IMR-90 (cell line): ENCODE results near the gene CCDC171. TPM values are rescaled to one million over a fixed set of nuclear protein-coding genes. Genes with fewer than 3 reads are reported as not detected.

Experiments used
- ATAC-seq: fragments of 200-7000 bp; cut with Tn5 transposase; 2 replicates; pipeline ENCODE4 v1.9.1; 2020; ENCODE audit warnings: low read depth, mild to moderate bottlenecking, moderate library complexity
- BruUV-seq: library from RNA; stranded (reverse); fragments of 400-500 nt; replicated peaks from 2 replicates; lab custom pipeline; 2021; lab: Mats Ljungman, UMichigan
- CTCF ChIA-PET: fragments of 300-600 bp; formaldehyde crosslinking; extraction: SDS; loops from one replicate; lab custom pipeline; 2021; ENCODE audit warnings: antibody characterized with exemption; lab: Yijun Ruan, JAX
- POLR2A ChIA-PET: fragments of 300-600 bp; sonication (Branson Sonifier 250); formaldehyde crosslinking; loops from one replicate; lab custom pipeline; 2022; ENCODE audit warnings: antibody characterized with exemption; ENCODE audit not compliant: unreplicated experiment; lab: Charles Lee
- DNase-seq: peaks from one replicate; pipeline ENCODE4 v3.0.0; 2013
- H2AFZ ChIP-seq: replicated peaks from 2 replicates; pipeline ENCODE3; 2013; ENCODE audit warnings: low read length, mild to moderate bottlenecking; ENCODE audit not compliant: poor library complexity
- H2AK5ac ChIP-seq: 2 replicates; pipeline ENCODE4 v1.6.1; 2013; ENCODE audit warnings: low read depth, low read length, inconsistent platforms
- H2AK9ac ChIP-seq: replicated peaks from 2 replicates; pipeline ENCODE3; 2013; ENCODE audit warnings: mild to moderate bottlenecking, low read depth, low read length, moderate library complexity; ENCODE audit not compliant: poor library complexity
- H2BK120ac ChIP-seq: 2 replicates; pipeline ENCODE4 v1.6.1; 2013; ENCODE audit warnings: low read depth, low read length, inconsistent platforms
- H2BK15ac ChIP-seq: 3 replicates; pipeline ENCODE4 v1.6.1; 2013; ENCODE audit warnings: low read depth, low read length, inconsistent platforms
- H2BK20ac ChIP-seq: 2 replicates; pipeline ENCODE4 v1.6.1; 2013; ENCODE audit warnings: low read depth, mild to moderate bottlenecking, inconsistent platforms, low read length, moderate library complexity
- H2BK5ac ChIP-seq: 2 replicates; pipeline ENCODE4 v1.6.1; 2013; ENCODE audit warnings: mild to moderate bottlenecking, low read depth, low read length, inconsistent platforms; ENCODE audit not compliant: poor library complexity, severe bottlenecking
- H3K14ac ChIP-seq: replicated peaks from 2 replicates; pipeline ENCODE4 v1.6.1; 2013; ENCODE audit warnings: low read depth, low read length, inconsistent platforms
- H3K18ac ChIP-seq: 2 replicates; pipeline ENCODE4 v1.6.1; 2013; ENCODE audit warnings: low read depth, low read length, control low read depth
- H3K23ac ChIP-seq: 2 replicates; pipeline ENCODE4 v1.6.1; 2013; ENCODE audit warnings: low read depth, low read length, inconsistent platforms
- H3K27ac ChIP-seq: 2 replicates; pipeline ENCODE4 v1.5.1; 2013; ENCODE audit warnings: mild to moderate bottlenecking, control low read depth, low read length; ENCODE audit not compliant: insufficient read depth
- H3K27me3 ChIP-seq: 2 replicates; pipeline ENCODE4 v1.6.1; 2013; ENCODE audit warnings: low read length; ENCODE audit not compliant: control insufficient read depth, insufficient read depth
- H3K36me3 ChIP-seq: 2 replicates; pipeline ENCODE4 v1.6.1; 2013; ENCODE audit warnings: low read length, mixed read lengths; ENCODE audit not compliant: control insufficient read depth, insufficient read depth
- H3K4ac ChIP-seq: 2 replicates; pipeline ENCODE4 v1.6.1; 2013; ENCODE audit warnings: low read depth, low read length, inconsistent platforms
- H3K4me1 ChIP-seq: 2 replicates; pipeline ENCODE4 v1.6.1; 2013; ENCODE audit warnings: low read length, mixed read lengths; ENCODE audit not compliant: control insufficient read depth, insufficient read depth
- H3K4me2 ChIP-seq: 2 replicates; pipeline ENCODE4 v1.6.1; 2013; ENCODE audit warnings: low read depth, mild to moderate bottlenecking, control low read depth, low read length, moderate library complexity
- H3K4me3 ChIP-seq: 2 replicates; pipeline ENCODE4 v1.5.1; 2013; ENCODE audit warnings: low read depth, mild to moderate bottlenecking, control low read depth, low read length, moderate library complexity; ENCODE audit not compliant: insufficient read depth
- H3K56ac ChIP-seq: 2 replicates; pipeline ENCODE4 v1.6.1; 2013; ENCODE audit warnings: low read length, inconsistent platforms; ENCODE audit not compliant: insufficient read depth; ENCODE audit errors: extremely low read depth
- H3K79me1 ChIP-seq, 2 experiments: 2 replicates each; pipeline ENCODE4 v1.6.1; 2013; ENCODE audit warnings: low read length in 2 of 2, inconsistent platforms in 1 of 2, low read depth in 1 of 2
- H3K9ac ChIP-seq: 2 replicates; pipeline ENCODE4 v1.6.1; 2013; ENCODE audit warnings: low read depth, low read length, control low read depth
- H3K9me1 ChIP-seq: 2 replicates; pipeline ENCODE4 v1.6.1; 2013; ENCODE audit warnings: low read length, inconsistent platforms; ENCODE audit not compliant: insufficient read depth
- H3K9me3 ChIP-seq: 2 replicates; pipeline ENCODE4 v1.6.1; 2013; ENCODE audit warnings: low read length; ENCODE audit not compliant: control insufficient read depth, insufficient read depth
- H4K20me1 ChIP-seq: 2 replicates; pipeline ENCODE4 v1.6.1; 2013; ENCODE audit warnings: low read length, inconsistent platforms; ENCODE audit not compliant: insufficient read depth
- H4K5ac ChIP-seq: 2 replicates; pipeline ENCODE4 v1.6.1; 2013; ENCODE audit warnings: mild to moderate bottlenecking, low read depth, low read length, control low read depth
- H4K8ac ChIP-seq, 2 experiments: 2 replicates each; pipeline ENCODE4 v1.6.1; 2013; ENCODE audit warnings: low read depth in 2 of 2, low read length in 2 of 2, control low read depth in 1 of 2, inconsistent platforms in 1 of 2
- H4K91ac ChIP-seq: 2 replicates; pipeline ENCODE4 v1.6.1; 2013; ENCODE audit warnings: low read depth, low read length, inconsistent platforms; ENCODE audit not compliant: insufficient read depth
- RAD21 ChIP-seq: IDR thresholded peaks from 2 replicates; pipeline ENCODE4 v1.6.1; 2012; ENCODE audit warnings: low read length, improper control_type of control experiment
- WGBS, 2 experiments: methylation state at CpG; one replicate each; pipeline versions ENCODE4 v1.1.5 to v1.1.7; 2013; ENCODE audit warnings: missing lambda C conversion rate in 2 of 2; ENCODE audit not compliant: insufficient read length in 1 of 2; ENCODE audit errors: extremely low coverage in 2 of 2; 5-methylcytosine and 5-hydroxymethylcytosine counted together
- dilution Hi-C: fragments of 300-500 bp; cut with HindIII; formaldehyde crosslinking; loops from one replicate; pipeline ENCODE4 v1.14.3; 2018; ENCODE audit warnings: low sequenced_read_pairs; ENCODE audit not compliant: unreplicated experiment
- in situ Hi-C: fragments of 300-500 bp; cut with MboI; formaldehyde crosslinking; loops from 3 replicates; pipeline ENCODE4 v1.14.3; 2019; ENCODE audit warnings: low sequenced_read_pairs, inconsistent platforms, mixed read lengths
- intact Hi-C: fragments of 100-400 bp; cut with micrococcal nuclease; formaldehyde crosslinking; loops from 2 replicates; pipeline ENCODE4 v1.10.0; 2022
- polyA plus RNA-seq, 3 experiments: library from polyadenylated mRNA; depleted of rRNA; stranded (reverse); fragments of >200 nt; gene quantifications; 2 replicates each; pipeline ENCODE4 v1.2.3, GENCODE V29; 2012; ENCODE audit warnings: low replicate concordance in 1 of 3
- total RNA-seq: library from RNA; depleted of rRNA; stranded (reverse); fragments of >200 nt; gene quantifications from 2 replicates; pipeline ENCODE4 v1.2.3, GENCODE V29; 2012
- TF ChIP-seq, protein P1 (sequence below): conservative IDR thresholded peaks from 2 replicates; pipeline ENCODE4 v1.5.1; 2012; ENCODE audit warnings: mild to moderate bottlenecking, low read depth, low read length, improper control_type of control experiment

CCDC171 gene
- total and polyA plus RNA-seq, 2 of the 4 experiments (the other 2 are of a cell fraction): 0.63 to 2.2 TPM

DNA sequence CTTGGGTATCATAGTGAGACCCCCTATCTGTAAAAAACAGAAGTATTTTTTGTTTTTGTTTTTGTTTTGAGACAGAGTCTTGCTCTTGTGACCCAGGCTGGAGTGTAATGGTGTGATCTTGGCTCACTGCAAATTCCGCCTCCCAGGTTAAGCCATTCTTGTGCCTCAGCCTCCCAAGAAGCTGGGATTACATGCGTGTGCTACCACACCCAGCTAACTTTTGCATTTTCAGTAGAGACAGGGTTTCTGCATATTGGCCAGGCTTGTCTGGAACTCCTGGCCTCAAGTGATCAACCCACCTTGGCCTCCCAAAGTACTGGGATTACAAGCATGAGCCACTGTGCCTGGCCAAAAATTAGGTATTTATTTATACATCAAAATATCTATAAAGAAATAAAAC is 10.2 kb upstream of the CCDC171 start:
- Histone ChIP-seq H3K27me3 (no peaks in the 10 kb centered on the region), H3K79me1 (no peaks in the 10 kb centered on the region), H3K9me1 (no peaks in the 10 kb centered on the region), H2BK5ac (no peak overlapping the region), H3K9ac (no peak overlapping the region), H3K4me1 (peaks cover 5% of the 10 kb centered on the region), H3K14ac (no peak overlapping the region), H3K56ac (no peak overlapping the region), H3K18ac (no peak overlapping the region), H2BK15ac (no peak overlapping the region), H3K27ac (no peak overlapping the region), H4K20me1 (no peaks in the 10 kb centered on the region), H3K4me3 (no peak overlapping the region), H4K8ac (no peak overlapping the region), H2AK9ac (no peak overlapping the region), H4K91ac (no peak overlapping the region), H2BK120ac (no peak overlapping the region), H3K4me2 (no peak overlapping the region), H4K5ac (no peak overlapping the region), H3K4ac (no peak overlapping the region), H2BK20ac (no peak overlapping the region), H3K23ac (no peak overlapping the region), H3K36me3 (no peaks in the 10 kb centered on the region), H3K9me3 (no peaks in the 10 kb centered on the region; the same call in 1 of the 2 replicates), H2AFZ (no peak overlapping the region), H2AK5ac (no peak overlapping the region)
- WGBS, 2 experiments: 76% methylated on average over 2 of the region's 2 CpGs; no CpG with 5 or more reads in 1 of the 2 experiments
- BruUV-seq: no TSS peak
- DNase-seq (no peak), ATAC-seq (no peak)
- intact Hi-C loops (no loop called here), in situ Hi-C loops (no loop called here), dilution Hi-C loops (no loop called here)
- no peak for TF ChIP-seq RAD21
- TF ChIP-seq, protein P1, sequence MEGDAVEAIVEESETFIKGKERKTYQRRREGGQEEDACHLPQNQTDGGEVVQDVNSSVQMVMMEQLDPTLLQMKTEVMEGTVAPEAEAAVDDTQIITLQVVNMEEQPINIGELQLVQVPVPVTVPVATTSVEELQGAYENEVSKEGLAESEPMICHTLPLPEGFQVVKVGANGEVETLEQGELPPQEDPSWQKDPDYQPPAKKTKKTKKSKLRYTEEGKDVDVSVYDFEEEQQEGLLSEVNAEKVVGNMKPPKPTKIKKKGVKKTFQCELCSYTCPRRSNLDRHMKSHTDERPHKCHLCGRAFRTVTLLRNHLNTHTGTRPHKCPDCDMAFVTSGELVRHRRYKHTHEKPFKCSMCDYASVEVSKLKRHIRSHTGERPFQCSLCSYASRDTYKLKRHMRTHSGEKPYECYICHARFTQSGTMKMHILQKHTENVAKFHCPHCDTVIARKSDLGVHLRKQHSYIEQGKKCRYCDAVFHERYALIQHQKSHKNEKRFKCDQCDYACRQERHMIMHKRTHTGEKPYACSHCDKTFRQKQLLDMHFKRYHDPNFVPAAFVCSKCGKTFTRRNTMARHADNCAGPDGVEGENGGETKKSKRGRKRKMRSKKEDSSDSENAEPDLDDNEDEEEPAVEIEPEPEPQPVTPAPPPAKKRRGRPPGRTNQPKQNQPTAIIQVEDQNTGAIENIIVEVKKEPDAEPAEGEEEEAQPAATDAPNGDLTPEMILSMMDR: no peak
- CTCF ChIA-PET: no interaction called here
- POLR2A ChIA-PET: interaction anchor here (0.6 kb wide), 1 partner anchor 11 kb away, joined by 3 read pairs; no protein-coding TSS in a partner anchor
